ENCODE measurements around the gene PPP4R3A. TPM values are rescaled to one million over a fixed set of nuclear protein-coding genes. Genes with fewer than 3 reads are reported as not detected.
"Not testable (repeated sequence)": the region's sequence is repeated elsewhere in the genome, so short reads cannot be mapped to it uniquely, and the experiment has no call there.

PPP4R3A gene
- total and polyA plus RNA-seq, 2 experiments from 2014 or later: 47.6 to 85.7 TPM

- no peak overlapping the region for H2AFZ ChIP-seq
- no peaks in the 10 kb centered on the region for H4K20me1 ChIP-seq (ENCODE audit: insufficient read depth, poor library complexity, severe bottlenecking)
- H3K27ac ChIP-seq: no peak overlapping the region
- no peaks in the 10 kb centered on the region for H3K36me3 ChIP-seq (replicated peaks; ENCODE audit: insufficient read depth, low read depth)
- no peaks in the 10 kb centered on the region for H3K79me2 ChIP-seq
- no peaks in the 10 kb centered on the region for H3K27me3 ChIP-seq
- H3K4me3 ChIP-seq: no peak overlapping the region
- WGBS (ENCODE audit: low lambda C conversion rate, missing lambda C conversion rate): 100% methylated on average over 3 of the region's 3 CpGs
- H3K4me1 ChIP-seq (ENCODE audit: insufficient read depth): no peaks in the 10 kb centered on the region
- TF ChIP-seq EZH2 (IDR thresholded peaks at IDR 0.05; ENCODE audit: borderline replicate concordance) (no peak), EZH2phosphoT487 (IDR thresholded peaks at IDR 0.05; ENCODE audit: low read depth, severe bottlenecking, unreplicated experiment) (no peak)
- TF ChIP-seq, protein P1, sequence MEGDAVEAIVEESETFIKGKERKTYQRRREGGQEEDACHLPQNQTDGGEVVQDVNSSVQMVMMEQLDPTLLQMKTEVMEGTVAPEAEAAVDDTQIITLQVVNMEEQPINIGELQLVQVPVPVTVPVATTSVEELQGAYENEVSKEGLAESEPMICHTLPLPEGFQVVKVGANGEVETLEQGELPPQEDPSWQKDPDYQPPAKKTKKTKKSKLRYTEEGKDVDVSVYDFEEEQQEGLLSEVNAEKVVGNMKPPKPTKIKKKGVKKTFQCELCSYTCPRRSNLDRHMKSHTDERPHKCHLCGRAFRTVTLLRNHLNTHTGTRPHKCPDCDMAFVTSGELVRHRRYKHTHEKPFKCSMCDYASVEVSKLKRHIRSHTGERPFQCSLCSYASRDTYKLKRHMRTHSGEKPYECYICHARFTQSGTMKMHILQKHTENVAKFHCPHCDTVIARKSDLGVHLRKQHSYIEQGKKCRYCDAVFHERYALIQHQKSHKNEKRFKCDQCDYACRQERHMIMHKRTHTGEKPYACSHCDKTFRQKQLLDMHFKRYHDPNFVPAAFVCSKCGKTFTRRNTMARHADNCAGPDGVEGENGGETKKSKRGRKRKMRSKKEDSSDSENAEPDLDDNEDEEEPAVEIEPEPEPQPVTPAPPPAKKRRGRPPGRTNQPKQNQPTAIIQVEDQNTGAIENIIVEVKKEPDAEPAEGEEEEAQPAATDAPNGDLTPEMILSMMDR (IDR thresholded peaks at IDR 0.05; ENCODE audit: poor library complexity): no peak
- DNase-seq (ENCODE audit: low spot score): no peak
- no peak overlapping the region for H3K4me2 ChIP-seq
- no peaks in the 10 kb centered on the region for H3K9me3 ChIP-seq (ENCODE audit: low read depth)
- H3K9me2 ChIP-seq (replicated peaks; ENCODE audit: insufficient read depth): no peaks in the 10 kb centered on the region
These were observed 26.2 kb upstream of the PPP4R3A start for GRCh38 chr14:91536327-91536726.

DNA sequence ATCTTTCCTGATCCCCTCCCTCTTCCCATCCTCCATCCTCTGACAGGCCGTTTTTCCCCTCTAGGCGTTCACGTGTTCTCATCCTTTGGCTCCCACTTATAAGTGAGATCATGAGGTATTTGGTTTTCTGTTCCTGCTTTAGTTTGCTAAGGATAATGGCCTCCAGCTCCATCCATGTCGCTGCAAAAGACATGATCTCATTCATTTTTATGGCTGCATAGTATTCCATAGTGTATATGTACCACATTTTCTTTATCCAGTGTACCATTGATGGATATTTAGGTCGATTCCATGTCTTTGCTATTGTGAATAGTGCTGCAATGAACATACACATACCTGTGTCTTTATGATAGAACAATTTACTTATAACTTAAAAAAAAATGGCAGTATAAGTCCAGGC lies 23.9 kb upstream of the PPP4R3A start:
- DNase-seq (ENCODE audit: low spot score); H3K27me3 ChIP-seq; H3K4me1 ChIP-seq (ENCODE audit: insufficient read depth); H3K79me2 ChIP-seq; H3K9me2 ChIP-seq (replicated peaks; ENCODE audit: insufficient read depth); H3K4me3 ChIP-seq; H4K20me1 ChIP-seq (ENCODE audit: insufficient read depth, poor library complexity, severe bottlenecking); H3K27ac ChIP-seq; H3K36me3 ChIP-seq (replicated peaks; ENCODE audit: insufficient read depth, low read depth); H2AFZ ChIP-seq; H3K9me3 ChIP-seq (ENCODE audit: low read depth); H3K4me2 ChIP-seq: not testable (repeated sequence)
- WGBS (ENCODE audit: low lambda C conversion rate, missing lambda C conversion rate): 82% methylated on average over 5 of the region's 5 CpGs

GRCh38 chr14:91533623-91534022 lies 23.5 kb upstream of the PPP4R3A start:
- no peaks in the 10 kb centered on the region for H3K79me2 ChIP-seq
- H3K4me1 ChIP-seq (ENCODE audit: insufficient read depth): no peaks in the 10 kb centered on the region
- H4K20me1 ChIP-seq (ENCODE audit: insufficient read depth, poor library complexity, severe bottlenecking): no peaks in the 10 kb centered on the region
- 81% methylated on average over 3 of the region's 3 CpGs for WGBS (ENCODE audit: low lambda C conversion rate, missing lambda C conversion rate)
- H2AFZ ChIP-seq: no peak overlapping the region
- no peaks in the 10 kb centered on the region for H3K36me3 ChIP-seq (replicated peaks; ENCODE audit: insufficient read depth, low read depth)
- TF ChIP-seq EZH2phosphoT487 (IDR thresholded peaks at IDR 0.05; ENCODE audit: low read depth, severe bottlenecking, unreplicated experiment): no peak
- TF ChIP-seq EZH2 (IDR thresholded peaks at IDR 0.05; ENCODE audit: borderline replicate concordance): no peak
- TF ChIP-seq, protein P1 (IDR thresholded peaks at IDR 0.05; ENCODE audit: poor library complexity): no peak
- H3K9me3 ChIP-seq (ENCODE audit: low read depth): no peaks in the 10 kb centered on the region
- H3K9me2 ChIP-seq (replicated peaks; ENCODE audit: insufficient read depth): no peaks in the 10 kb centered on the region
- H3K4me3 ChIP-seq: no peak overlapping the region
- no peak overlapping the region for H3K4me2 ChIP-seq
- no peak overlapping the region for H3K27ac ChIP-seq
- no peak for DNase-seq (ENCODE audit: low spot score)
- no peaks in the 10 kb centered on the region for H3K27me3 ChIP-seq

GRCh38 chr14:91523972-91524371 lies 13.9 kb upstream of the PPP4R3A start:
- no peaks in the 10 kb centered on the region for H3K79me2 ChIP-seq
- TF ChIP-seq EZH2phosphoT487 (IDR thresholded peaks at IDR 0.05; ENCODE audit: low read depth, severe bottlenecking, unreplicated experiment) (no peak), EZH2 (IDR thresholded peaks at IDR 0.05; ENCODE audit: borderline replicate concordance) (no peak)
- TF ChIP-seq, protein P1 (IDR thresholded peaks at IDR 0.05; ENCODE audit: poor library complexity): no peak
- H3K4me1 ChIP-seq (ENCODE audit: insufficient read depth): no peaks in the 10 kb centered on the region
- H3K9me2 ChIP-seq (replicated peaks; ENCODE audit: insufficient read depth): no peaks in the 10 kb centered on the region
- H3K9me3 ChIP-seq (ENCODE audit: low read depth): no peaks in the 10 kb centered on the region
- no peaks in the 10 kb centered on the region for H4K20me1 ChIP-seq (ENCODE audit: insufficient read depth, poor library complexity, severe bottlenecking)
- H3K4me3 ChIP-seq: no peak overlapping the region
- H3K27ac ChIP-seq: no peak overlapping the region
- H3K4me2 ChIP-seq: no peak overlapping the region
- no peaks in the 10 kb centered on the region for H3K27me3 ChIP-seq
- WGBS (ENCODE audit: low lambda C conversion rate, missing lambda C conversion rate): 73% methylated on average over 3 of the region's 3 CpGs
- no peak for DNase-seq (ENCODE audit: low spot score)
- no peaks in the 10 kb centered on the region for H3K36me3 ChIP-seq (replicated peaks; ENCODE audit: insufficient read depth, low read depth)
- no peak overlapping the region for H2AFZ ChIP-seq
